SW 1271 (cell line): Measurements from ENCODE around the gene RAB30.

Experiments
- DNase-seq, 2 experiments: peaks; one replicate each; lab custom pipeline; 2025; lab: John Stamatoyannopoulos, UW

RAB30 gene

DNA sequence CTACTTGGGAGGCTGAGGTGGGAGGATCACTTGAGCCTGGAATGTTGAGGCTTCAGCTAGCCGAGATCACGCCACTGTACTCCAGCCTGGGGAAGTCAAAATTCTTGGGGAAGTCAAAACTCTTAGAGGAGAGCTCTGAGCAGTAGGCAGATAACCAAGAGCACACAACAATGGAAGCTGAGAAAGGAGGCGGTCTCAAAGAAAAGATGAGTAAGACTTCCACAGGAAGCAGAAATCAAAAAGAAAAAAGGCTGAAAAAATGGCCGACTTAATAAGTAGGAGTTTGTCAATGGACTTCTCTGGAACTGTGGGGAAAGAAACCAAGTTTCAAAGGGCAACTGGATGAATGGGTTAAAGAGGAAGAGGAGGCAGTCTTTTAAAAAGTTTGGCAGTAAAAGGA is 32.1 kb downstream of the RAB30 start:
- DNase-seq = no peak

DNA sequence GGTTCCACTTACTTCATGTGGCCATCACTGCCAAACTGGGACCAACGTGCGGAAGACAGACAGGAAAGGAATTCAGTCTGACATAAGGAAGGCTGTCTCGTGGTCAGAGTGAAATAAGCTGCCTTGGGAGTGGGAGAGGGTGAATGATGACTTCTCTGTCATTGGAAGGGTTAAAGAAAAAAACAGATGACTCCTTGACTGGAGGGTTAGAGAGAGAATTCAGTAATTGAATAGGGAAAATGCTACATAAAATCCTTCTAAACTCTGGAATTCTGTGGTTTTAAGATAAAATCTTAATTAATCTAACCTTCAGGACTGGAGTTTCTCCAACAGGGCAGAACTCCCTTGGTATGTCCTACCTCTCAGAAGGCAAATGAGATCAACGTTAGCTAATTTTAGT is 33.8 kb downstream of the RAB30 start:
- DNase-seq = no peak

DNA sequence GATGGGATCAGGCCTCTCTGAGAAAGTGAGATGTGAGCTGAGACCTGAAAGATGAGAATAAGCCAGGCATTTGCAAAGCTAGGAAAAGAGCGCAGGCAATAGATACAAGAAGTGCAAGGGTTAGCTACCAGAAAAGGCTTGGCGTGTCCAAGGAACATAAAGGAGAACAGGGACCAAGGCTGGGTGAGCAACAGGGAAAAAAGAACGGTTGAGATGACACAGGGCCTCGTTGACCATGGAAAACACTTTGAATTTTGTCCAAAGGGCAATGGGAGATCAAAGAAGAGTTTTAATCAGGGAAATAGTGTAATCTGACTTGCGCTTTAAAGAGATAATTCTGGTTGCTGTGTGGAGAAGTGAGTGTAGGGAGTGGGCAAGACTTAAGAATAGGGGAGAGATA is 35.0 kb downstream of the RAB30 start:
- DNase-seq = no peak

DNA sequence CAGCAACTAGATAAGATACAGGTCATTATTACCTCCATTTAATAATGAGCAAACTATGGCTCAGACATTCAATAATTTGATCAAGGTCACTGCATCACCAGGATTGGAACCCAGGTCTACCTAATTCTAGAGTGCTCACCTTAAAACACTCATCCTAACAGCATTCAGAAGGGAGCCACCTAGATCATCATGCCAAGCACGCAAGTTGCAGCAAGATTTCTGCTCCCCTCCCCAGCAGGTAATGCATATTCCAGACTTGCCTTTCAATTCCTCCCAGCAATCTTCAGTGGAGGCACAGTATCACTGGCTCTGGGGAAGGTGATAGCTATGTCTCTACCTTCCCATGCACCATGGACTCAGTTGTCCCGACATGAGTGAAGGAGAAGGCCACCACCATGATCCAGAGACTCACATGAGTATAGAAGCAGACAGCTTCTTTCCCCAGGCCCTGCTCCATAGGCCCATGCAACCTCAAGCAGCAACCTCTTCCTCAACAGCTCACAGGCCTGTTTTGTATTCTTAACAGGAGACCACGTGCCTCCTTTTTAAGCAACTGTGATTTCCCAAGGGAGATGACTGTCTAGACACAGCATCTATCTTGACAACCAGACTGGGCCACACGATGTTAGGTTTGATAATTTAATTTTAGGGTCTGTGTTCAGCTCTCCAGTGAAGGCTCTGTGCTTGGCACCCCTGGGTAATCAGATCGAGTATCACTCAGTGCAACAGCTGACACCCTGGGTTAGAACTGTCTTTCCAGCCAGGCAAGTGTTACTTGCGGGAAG is 36.4 kb downstream of the RAB30 start:
- no peak for DNase-seq

DNA sequence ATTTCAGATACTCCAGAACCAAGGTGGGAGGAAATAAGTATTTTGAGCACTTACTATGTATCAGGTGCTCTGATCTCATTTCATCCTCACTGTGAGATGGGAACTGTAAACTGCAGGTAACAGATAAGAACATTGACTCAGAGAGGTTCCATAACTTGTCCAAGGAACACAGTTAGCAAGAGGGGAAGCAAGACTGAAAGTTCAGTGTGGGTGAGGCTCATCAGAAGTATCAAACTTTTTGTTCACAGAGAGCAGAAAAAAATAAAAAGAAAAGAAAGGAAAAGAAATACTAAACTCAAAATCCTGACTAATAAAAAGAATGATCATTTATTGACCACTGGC is 37.1 kb downstream of the RAB30 start:
- DNase-seq = no peak

DNA sequence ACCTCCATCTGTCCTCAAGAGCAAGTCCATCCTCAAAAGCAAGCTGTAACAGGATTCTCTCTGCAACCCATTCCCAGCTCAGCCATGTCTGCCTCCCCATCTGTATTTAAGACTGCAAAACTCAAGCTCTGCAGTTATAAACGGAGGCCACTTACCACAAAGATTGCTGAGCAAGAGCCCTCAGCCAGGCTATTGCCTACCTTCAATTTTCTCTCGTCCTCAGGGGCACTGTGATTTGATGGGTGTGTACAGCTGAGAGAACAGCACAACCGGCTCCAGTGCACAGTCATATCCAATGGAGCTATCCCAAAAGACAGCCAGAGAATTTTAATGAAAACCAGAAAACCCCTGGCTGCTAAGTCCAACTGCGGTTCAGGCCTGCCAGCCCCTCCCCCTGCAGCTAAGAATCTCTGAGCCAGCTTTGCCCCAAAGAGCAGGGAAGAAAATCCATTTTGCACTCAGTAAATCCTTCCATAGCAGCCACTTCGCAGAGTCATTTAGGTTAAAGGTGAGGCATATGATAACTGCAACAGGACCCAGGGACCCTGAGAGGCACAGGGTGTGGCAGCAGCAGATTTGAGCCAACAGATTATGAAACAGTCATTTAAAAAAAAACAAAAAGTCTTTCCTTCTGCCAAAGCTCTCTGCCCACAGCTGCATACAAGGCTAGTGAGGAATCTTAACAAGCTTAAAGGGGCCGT is 37.6 kb downstream of the RAB30 start:
- no peak for DNase-seq

DNA sequence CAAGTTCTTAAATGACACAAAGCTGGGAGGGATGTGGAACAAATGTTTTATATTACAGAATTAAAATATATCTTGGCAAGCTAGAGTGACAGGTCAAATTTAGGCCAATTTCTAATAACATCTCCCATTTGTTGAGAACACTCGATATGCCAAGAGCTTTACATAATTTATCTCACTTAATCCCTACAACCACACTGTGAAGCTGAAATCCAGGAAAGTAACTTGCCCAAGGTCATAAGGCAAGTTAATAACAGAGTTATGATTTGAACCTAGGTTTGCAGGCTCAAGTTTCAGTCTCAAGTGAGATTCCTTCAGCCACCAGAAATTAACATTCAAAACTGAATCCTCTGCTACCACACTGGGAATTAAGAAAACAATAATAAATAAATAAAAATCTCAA is 38.3 kb downstream of the RAB30 start:
- DNase-seq = no peak

DNA sequence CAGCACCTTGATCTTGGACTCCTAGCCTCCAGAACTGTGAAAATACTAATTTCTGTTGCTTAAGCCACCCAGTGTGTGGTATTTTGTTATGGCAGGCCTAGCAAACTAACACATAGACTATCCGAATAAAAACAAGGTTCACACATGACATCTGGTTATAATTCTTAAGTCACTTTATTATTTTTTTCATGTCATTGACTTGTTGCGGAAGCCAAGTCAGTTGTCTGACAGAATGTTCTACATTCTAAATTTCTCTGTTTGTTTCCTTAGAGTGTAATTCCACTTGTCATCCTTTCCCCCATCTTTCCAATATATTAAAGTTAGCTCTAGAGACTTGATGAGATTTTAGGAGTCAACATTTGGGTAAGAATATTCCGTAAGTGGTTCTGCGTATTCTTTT is 40.6 kb downstream of the RAB30 start:
- no peak for DNase-seq

DNA sequence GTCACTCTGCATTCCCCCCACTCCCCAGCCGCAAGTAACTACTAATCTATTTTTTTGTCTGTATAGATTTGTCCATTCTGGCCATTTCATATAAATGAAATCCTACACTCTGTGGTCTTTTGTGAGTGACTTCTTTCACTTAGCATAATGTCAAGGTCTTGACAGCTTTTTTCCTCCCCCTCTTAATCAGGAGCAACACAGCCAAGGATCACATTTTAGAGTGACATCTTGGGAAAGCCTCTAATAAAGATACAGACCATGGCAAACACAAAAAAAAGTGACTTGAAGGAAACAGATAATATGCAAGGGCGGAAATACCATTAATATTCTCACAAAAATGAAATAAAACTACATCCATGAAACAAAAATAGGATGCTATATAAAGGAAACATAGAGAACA is 43.9 kb downstream of the RAB30 start:
- DNase-seq = no peak

DNA sequence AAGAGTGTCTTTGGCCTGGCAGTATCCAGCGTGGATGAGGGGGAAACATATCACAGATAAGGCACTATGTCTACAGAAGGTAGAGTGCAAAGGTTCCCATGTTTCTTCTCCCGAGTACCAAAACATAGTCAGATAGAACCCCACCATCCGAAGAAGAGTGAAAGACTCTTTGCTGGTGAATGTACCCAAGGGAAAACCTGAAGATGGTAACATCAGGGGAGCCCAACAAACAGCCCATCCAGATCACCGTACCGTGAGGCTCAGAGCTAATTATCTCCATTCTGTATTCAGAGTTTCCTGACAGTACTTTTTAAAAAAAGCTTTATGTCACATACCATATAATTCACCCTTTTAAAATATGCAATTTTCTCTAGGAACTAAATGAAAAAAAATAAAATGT is 44.4 kb downstream of the RAB30 start:
- no peak for DNase-seq

DNA sequence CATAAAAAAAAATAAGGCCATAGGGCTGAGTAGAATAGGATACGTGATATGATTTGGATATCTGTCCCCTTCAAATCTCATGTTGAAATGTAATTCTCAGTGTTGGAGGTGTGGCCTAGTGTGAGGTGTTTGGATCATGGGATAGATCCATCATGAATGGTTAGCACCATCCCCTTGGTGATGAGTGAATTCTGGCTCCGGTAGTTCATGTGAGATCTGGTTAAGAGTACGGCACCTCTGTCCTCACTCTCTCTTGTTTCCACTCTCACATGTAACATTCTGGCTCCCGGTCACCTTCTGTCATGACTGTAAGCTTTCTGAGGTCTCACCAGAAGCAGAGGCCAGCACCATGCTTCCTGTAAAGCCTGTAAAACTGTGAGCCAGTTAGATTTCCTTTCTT is 45.5 kb downstream of the RAB30 start:
- no peak for DNase-seq

DNA sequence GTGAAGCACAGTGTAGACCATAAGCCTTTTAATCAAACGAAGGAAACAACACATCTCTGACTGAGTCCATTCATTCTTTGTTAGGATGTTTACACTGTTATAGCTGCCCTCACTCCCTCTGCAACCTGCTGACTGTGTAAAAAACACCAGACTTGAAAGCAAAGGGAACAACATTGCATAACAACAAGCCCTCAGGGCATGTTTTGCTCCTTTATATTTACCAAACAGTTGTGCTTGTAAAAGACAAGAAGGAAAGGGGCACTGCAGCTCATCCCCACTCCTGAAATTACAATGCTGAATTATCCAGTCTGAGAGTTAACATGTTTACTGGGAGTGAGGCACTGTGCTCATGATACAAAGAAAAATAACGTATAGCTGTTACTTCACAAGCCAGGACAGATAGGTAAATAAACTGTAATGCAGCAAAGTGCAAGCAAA is 46.4 kb downstream of the RAB30 start:
- no peak for DNase-seq

DNA sequence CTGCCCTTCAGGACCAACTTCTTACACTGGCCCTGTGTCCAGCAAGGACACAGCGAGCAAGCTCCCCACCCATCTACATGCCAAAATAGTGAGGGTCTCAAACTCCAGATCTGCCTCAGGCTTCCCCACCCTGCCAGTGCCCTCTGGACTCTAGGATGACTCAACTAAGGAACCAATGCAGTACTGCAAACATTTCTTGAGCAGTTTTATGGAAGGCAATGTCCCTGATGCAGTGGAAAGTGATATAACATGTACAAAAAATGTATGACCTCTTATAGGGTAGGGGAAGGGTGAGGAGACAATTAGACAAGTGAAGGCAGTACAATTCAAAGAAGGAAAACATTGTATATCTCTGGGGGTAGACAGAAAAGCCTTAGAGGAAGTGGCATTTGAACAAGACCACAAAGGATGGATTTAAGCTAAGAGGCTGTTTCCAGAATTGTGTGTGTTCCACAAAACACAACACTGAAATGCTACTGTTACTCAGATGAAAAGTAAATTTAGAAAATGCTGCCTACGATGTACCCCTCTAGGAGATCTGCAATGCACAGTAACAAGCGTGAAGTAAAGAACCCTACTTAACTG is 47.3 kb downstream of the RAB30 start:
- no peak for DNase-seq

DNA sequence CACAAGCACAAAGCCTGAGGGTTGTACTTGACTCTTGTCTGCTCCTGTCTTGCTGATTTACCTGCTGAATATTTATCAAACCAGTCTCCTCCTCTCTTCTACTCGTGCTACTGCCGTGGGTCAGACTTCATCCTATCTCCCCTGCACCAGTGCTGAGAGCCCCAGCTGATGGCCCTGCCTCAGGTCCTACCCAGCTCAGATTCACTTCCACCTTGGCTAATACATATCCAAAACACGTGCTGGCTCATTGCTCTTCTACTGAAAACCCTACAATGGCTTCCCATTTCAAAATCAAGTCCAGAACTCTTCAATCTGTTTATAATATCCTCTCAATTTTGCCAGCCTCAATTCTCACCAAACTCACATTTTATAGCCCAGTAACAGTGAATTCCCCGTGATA is 48.3 kb downstream of the RAB30 start:
- no peak for DNase-seq

DNA sequence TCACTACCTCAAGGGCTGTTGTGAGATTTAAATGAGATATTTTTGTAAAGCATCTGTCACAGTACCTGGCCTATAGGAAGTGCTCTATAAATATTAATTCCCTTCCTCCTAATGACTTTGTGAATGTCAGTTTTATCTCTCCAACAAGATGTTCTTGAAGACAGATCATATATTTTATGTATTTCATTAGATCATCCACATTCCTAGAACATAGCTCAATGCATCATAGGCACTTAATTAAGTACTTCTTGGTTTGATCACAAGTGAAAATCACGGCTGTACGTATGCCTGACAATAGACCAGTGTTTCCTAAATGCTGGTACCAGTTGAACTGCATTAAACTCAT is 49.9 kb downstream of the RAB30 start:
- DNase-seq = no peak

DNA sequence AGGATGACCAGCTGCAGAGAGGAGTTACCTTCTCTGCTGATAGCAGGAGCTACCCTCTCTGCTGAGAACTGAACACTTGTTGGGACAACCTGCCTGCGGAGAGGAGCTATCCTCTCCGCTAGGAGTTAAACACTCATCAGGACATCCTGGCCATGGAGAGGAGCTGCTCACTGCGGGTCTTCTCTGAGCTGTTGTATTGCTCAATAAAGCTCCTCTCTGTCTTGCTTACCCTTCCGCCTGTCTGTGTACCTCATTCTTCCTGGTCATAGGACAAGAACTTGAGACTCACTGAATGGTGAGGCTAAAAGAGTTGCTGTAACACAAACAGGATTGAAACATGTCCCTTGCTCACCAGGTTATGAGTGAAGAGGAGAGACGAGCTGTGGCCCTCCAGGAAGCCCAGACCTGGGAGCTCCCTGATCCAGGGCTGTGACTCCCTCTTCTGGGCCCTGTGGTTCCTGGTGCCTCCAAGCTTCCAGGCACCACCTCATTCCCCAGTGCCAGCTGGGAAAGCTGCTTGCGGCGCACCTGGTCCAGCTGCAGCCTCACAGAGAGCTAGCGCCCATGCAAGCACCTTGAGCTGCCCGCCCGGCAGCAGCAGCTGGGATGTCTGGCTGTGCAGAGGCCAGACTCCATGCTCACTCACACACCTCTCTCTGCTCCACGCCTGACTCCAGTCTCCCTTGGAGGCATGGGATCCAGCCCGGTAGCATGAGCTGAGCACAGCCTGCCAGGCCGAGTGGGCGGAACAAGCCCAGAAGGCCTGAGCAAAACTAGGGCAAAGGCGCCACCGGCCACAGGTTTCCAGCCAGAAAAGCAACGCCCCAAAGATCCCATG is 50.5 kb downstream of the RAB30 start:
- DNase-seq = no peak

DNA sequence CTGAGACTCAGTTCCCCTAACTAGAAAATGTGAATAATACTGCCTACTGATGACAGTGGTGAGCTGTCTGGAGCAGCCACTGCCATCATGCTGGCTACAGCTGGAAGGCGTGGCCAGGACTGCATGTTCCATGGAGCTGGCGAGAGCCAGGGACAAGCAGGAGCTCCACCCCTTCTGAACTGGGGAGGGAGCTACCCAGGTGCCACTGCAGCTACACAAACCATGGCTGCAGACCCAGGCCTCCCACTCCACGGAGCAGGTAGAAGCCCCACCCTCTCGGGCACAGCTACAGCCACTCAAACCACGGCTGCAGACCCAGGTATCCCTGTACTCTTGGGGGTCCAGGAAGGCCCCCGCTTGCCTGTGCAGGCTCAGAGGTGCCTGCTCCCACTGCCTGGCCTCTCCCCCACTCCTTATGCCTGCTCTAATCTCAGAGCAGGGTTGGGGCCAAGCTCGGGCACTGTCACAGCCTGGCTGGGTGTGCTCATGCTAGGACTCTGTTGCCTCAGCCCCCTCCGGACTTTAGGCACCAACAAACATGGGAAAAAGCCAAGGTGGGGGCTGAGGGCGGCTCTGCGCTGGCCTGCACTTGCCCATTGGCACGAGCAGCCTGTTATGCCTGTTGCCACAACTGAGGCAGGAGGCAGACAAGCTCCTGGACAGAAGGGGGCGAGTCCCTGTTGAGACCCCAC is 51.7 kb downstream of the RAB30 start:
- no peak for DNase-seq

DNA sequence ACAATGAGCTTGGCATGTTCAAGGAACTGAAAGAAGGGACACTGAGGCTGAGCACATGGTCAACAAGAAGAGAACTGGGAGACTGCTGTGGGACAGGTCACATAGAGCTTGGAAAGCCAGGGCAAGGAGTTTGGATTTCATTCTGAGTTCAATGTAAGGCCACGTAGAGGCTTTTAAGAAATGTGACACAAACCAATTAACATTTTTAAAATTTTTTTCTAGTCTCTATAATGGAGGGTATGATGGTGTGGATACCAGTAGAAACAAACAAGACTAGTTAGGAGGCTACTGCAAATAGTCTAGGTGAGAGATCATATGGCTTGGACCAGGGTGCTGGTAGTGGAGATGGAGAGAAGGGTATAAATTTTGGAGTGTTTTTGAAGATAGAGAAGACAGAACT is 56.7 kb downstream of the RAB30 start:
- no peak for DNase-seq

DNA sequence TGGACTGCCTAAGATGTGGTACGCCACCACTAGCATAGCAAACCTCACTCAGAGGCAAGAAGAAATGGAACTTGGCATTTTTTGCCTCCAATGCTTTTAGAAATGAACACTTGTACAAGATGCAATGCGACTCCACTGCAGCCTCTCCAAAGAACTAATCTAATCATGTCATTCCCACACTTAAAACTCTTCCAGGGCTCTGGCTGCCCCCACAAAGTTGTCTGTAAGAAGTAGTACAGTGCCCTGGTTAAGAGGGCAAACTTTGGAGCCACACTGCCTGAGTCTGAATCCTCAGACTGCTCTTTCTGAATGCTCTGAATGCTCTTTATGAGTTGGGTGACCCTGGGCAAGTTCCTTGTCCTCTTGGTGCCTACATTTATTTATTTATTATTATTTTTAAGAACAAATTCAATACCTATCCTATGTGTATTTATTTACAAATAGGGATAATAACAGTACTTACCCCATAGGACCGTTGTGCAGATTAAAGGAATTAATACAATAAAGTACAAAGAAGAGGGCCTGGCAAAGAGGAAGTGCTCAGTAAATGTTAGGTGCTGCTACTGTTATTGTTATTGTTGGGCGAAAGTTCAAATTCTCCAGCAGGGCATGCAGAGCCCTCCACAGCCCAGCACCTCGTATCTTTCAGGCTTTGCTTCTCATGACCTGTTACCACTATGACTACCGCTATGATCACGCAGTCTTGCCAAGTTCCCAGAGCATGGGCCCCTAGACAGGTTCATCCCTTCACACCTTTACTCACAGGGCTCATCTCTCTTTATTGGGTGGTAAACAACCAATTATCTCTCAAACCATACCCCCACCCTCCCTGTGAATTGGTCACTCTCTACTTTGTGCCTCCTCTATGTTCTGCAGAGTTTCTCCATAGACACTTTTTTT is 59.3 kb downstream of the RAB30 start:
- no peak for DNase-seq

DNA sequence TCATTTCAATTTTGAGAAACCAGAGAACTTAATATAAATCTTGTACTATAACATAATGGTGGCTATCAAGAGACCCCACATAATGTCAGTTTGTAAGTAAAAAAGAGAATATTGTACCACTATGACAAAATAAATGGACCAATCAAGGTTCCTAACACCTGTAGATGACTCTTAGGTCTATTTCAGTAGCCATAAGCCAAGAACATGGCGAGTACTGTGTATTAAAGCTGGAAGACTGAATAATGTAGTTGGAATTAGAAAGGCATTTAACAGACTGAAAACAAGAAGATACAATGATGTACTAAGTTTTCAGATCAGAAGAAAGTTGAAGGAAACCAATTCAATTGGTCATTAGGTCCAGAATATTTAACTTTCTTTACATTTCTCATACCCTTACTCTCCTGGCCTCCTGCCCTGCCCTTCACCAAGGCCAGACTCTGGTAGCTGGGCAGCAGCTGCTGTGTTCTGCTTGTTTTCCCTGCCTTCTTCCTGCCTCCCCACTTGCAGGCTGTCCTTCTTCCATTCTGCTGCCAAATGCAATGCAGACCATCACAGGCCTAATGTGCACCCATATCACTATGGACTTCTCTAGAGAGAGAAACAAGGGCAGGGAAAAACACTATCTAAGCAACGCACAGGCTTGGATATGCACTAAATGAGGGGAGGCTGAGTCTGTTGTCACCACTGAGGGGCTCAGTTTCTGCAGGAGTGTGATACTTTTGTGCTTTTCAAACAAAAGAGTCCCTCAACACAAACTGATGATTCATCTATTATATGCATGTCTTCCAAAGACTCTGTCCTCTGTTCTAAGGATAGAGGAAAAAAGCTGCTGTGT is 60.1 kb downstream of the RAB30 start:
- no peak for DNase-seq
